Bladder microvascular endothelial cell (primary cell): Measurements from ENCODE around the gene KIR3DL1. TPM values are rescaled to one million over a fixed set of nuclear protein-coding genes. Genes with fewer than 3 reads are reported as not detected.

ENCODE experiments used
- total RNA-seq: library from RNA; depleted of rRNA; stranded (reverse); fragments of >200 nt; gene quantifications from 2 replicates; pipeline ENCODE4 v1.2.3, GENCODE V29; 2014

Gene KIR3DL1
- not detected in 2 replicates for total RNA-seq

DNA sequence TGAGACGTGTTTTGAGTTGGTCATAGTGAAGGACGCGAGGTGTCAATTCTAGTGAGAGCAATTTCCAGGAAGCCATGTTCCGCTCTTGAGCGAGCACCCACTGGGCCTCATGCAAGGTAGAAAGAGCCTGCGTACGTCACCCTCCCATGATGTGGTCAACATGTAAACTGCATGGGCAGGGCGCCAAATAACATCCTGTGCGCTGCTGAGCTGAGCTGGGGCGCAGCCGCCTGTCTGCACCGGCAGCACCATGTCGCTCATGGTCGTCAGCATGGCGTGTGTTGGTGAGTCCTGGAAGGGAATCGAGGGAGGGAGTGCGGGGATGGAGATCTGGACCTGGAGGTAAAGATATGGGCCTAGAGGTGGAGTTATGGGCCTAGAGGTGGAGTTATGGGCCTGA lies at the start of gene KIR3DL1:
TSS of gene KIR3DL1 (plus strand) at position 218 of the 400 bp plus-strand sequence.

DNA sequence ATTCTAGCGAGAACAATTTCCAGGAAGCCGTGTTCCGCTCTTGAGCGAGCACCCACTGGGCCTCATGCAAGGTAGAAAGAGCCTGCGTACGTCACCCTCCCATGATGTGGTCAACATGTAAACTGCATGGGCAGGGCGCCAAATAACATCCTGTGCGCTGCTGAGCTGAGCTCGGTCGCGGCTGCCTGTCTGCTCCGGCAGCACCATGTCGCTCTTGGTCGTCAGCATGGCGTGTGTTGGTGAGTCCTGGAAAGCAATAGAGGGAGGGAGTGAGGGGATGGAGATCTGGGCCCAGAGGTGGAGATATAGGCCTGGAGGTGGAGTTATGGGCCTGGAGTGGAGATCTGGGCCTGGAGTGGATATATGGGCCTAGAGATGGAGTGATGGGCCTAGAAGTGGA lies 46.6 kb upstream of the KIR3DL1 start, which contains the start of gene KIR2DL1:
TSS of gene KIR2DL1 (plus strand) at position 148 of the 400 bp plus-strand sequence. CDS start at position 206, 58 bp downstream.

DNA sequence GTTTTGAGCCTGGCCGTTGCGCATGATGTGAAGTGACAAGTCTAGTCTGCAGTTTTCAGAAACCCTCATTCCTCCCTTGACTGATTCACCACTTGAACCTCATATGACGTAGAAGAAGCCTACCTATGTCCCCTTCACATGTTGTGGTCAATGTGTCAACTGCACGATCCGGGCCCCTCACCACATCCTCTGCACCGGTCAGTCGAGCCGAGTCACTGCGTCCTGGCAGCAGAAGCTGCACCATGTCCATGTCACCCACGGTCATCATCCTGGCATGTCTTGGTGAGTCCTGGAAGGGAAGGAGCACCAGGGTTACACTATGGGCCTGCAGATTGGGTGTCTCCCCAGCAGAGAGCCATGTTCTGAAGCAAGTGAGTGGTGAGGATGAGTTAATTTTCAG lies 12.9 kb upstream of the KIR3DL1 start, which contains the start of gene KIR2DL4:
TSS of gene KIR2DL4 (plus strand) at position 201 of the 400 bp plus-strand sequence. CDS start at position 243, 42 bp downstream.

DNA sequence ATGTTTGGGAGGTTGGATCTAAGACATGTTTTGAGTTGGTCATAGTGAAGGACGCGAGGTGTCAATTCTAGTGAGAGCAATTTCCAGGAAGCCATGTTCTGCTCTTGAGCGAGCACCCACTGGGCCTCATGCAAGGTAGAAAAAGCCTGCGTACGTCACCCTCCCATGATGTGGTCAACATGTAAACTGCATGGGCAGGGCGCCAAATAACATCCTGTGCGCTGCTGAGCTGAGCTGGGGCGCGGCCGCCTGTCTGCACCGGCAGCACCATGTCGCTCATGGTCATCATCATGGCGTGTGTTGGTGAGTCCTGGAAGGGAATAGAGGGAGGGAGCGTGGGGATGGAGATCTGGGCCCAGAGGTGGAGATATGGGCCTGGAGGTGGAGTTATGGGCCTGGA lies 16.2 kb downstream of the KIR3DL1 start, which contains the start of gene KIR2DS4:
TSS of gene KIR2DS4 (plus strand) at position 181 of the 400 bp plus-strand sequence.

DNA sequence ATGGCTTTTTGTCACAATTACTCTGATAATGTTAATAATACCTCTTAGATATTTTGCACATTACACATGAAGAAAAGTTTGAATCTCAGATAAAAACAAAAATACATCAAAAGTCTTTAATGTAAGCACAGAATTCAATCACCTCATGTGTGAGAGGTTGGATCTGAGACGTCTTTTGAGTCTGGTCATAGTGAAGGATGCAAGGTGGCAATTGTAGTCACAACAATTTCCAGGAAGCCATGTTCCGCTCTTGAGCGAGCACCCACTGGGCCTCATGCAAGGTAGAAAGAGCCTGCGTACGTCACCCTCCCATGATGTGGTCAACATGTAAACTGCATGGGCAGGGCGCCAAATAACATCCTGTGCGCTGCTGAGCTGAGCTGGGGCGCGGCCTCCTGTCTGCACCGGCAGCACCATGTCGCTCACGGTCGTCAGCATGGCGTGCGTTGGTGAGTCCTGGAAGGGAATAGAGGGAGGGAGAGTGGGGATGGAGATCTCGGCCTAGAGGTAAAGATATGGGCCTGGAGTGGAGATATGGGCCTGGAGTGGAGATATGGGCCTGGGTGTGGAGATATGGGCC lies 33.9 kb downstream of the KIR3DL1 start, which contains the start of gene KIR3DL2:
TSS of gene KIR3DL2 (plus strand) at position 383 of the 580 bp plus-strand sequence. CDS start at position 416, 33 bp downstream.

DNA sequence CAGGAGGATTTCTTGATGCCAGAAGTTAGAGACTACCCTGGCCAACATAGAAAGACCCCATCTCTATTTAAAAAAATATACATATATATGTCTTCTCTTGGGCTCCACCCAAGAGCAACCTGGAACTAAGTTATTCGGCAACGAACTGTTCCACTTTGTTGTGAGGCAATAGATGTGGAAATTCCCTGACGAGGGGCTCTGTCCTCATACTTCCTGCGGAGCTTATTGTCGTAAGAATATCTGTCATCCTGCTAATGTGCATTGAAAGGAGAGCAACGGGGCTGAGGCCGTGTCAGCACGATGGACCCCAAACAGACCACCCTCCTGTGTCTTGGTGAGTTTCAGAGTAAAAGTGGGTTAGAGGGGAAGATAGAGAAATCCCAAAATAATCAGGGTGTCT lies 57.7 kb downstream of the KIR3DL1 start, which contains the start of gene FCAR:
TSS of gene FCAR (plus strand) at position 246 of the 400 bp plus-strand sequence. CDS start at position 301, 55 bp downstream.

Other genes starting within 250 kb of the KIR3DL1 start
- not detected in 2 replicates for gene LILRA2, start 242.7 kb upstream of the KIR3DL1 start, total RNA-seq
- gene LILRA1, start 222.8 kb upstream of the KIR3DL1 start, total RNA-seq: not detected in 2 replicates
- gene LILRB1, start 186.0 kb upstream of the KIR3DL1 start, total RNA-seq: not detected in 2 replicates
- gene LILRB4, start 153.5 kb upstream of the KIR3DL1 start, total RNA-seq: not detected in 2 replicates
- gene KIR3DL3, start 92.0 kb upstream of the KIR3DL1 start, total RNA-seq: not detected in 2 replicates
- not detected in 2 replicates for gene KIR2DL3, start 78.0 kb upstream of the KIR3DL1 start, total RNA-seq
- gene KIR2DL1, start 46.7 kb upstream of the KIR3DL1 start, total RNA-seq: not detected in 2 replicates
- not detected in 2 replicates for gene KIR2DL4, start 12.9 kb upstream of the KIR3DL1 start, total RNA-seq
- not detected in 2 replicates for gene KIR2DS4, start 16.2 kb downstream of the KIR3DL1 start, total RNA-seq
- not detected in 2 replicates for gene KIR3DL2, start 34.0 kb downstream of the KIR3DL1 start, total RNA-seq
- not detected in 2 replicates for gene FCAR, start 57.8 kb downstream of the KIR3DL1 start, total RNA-seq
- gene NCR1, start 89.7 kb downstream of the KIR3DL1 start, total RNA-seq: not detected in 2 replicates
- gene NLRP7, start 131.1 kb downstream of the KIR3DL1 start, total RNA-seq: not detected in 2 replicates
- 0.65 and 12.2 TPM in 2 replicates for gene NLRP2, start 149.9 kb downstream of the KIR3DL1 start, total RNA-seq
- gene GP6, start 221.8 kb downstream of the KIR3DL1 start, total RNA-seq: not detected in 2 replicates
- gene RDH13, start 246.7 kb downstream of the KIR3DL1 start, total RNA-seq: 11.0 and 17.6 TPM in 2 replicates